HEK293 (cell line): ENCODE data around the gene NEK11.

Experiments
- MEIS1 ChIP-seq: sonication (generic); formaldehyde crosslinking; IDR thresholded peaks from 2 replicates; pipeline ENCODE4 v1.8.1; 2022; ENCODE audit warnings: missing genetic modification reagents, mild to moderate bottlenecking, borderline replicate concordance
- TF ChIP-seq, protein P1 (sequence below): fragments of 450-650 bp; formaldehyde crosslinking; IDR thresholded peaks from 2 replicates; pipeline ENCODE4 v1.5.1; 2016; ENCODE audit warnings: missing biosample characterization, missing genetic modification characterization

DNA sequence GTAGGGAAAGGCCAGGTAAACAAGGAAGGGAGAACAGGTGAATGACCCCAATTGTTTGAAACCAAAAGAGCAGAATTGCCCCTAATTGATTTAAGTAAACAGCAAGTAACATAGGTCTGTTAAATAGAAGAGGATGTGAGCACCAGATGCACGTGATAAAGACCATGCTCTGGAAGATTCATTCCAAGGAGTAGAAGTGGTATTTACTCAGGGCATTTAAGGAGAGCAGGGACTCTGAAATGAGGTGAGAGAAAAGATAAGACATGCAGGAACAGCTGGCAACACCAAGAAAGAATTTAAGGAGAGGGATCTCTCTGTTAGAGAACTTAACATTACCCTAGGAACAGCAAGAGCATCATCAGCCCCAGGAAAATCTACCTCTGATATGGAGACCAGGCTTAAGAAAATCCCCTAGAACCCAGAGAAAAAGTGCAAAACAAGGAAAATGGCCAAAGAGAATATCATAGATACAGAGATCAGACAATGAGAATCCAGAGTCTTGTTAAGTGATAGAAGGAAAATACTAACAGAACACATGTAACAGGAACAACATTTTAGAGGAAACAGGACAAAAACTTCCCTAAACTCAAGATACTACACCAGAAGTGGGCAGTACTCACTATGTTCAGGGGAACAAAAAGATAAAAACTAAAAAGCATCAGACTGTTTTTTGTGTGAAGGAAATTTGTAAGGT is 361.3 kb downstream of the NEK11 start:
- TF ChIP-seq, protein P1, sequence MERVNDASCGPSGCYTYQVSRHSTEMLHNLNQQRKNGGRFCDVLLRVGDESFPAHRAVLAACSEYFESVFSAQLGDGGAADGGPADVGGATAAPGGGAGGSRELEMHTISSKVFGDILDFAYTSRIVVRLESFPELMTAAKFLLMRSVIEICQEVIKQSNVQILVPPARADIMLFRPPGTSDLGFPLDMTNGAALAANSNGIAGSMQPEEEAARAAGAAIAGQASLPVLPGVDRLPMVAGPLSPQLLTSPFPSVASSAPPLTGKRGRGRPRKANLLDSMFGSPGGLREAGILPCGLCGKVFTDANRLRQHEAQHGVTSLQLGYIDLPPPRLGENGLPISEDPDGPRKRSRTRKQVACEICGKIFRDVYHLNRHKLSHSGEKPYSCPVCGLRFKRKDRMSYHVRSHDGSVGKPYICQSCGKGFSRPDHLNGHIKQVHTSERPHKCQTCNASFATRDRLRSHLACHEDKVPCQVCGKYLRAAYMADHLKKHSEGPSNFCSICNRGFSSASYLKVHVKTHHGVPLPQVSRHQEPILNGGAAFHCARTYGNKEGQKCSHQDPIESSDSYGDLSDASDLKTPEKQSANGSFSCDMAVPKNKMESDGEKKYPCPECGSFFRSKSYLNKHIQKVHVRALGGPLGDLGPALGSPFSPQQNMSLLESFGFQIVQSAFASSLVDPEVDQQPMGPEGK (tag by site-specific recombination) = no peak
- TF ChIP-seq MEIS1 (CRISPR knock-in tag) = no peak
